ENCODE data around the gene FNBP1.
"Not testable (repeated sequence)": the region's sequence is repeated elsewhere in the genome, so short reads cannot be mapped to it uniquely, and the experiment has no call there.

FNBP1 gene

DNA sequence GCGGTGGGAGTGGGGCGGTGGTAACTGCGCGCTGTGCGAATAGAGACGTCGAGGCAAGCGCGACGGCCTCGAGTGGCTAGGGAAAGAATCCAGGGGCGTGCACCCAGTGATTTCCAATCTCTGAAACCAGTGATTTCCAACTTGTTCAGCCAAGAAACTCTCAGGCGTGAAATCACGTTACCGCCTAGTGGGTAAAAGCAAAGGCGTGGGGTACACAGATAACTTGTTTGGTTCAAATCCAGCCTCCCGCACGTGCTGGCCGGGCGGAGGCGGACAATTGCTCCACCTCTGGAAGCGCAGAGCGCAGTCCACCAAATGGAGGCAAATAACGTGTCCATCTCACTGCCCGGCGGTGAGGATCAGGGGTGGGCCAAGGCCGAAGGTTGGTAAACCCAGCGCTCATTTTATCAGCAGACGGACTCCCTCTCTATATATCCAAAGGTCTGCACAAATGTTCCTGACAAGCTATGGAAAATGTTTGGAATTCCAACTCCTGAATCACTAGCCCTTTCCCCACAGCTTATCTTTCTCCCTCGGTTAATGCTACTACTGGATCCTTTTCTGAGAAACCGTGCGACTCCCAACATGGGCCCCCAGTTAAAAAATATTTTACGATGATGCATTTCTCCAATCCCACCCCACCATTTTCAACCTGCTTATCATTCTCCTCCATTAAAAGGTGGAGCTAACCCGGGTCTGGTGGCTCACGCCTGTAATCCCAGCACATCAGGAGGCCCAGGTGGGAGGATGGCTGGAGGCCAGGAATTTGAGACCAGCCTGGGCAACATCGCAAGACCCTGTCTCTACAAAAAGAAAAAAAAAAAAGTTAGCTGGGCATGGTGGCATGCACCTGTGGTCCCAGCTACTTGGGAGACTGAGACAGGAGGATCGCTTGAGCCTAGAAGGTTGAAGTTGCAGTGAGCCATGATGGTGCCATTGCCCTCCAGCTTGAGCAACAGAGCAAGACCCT, 950 bp upstream of the FNBP1 start:
- peak; percentile 43 for DNase-seq

- DNase-seq = no peak
Observed at GRCh38 chr9:130042406-130042884, 544 bp downstream of the FNBP1 start.

DNA sequence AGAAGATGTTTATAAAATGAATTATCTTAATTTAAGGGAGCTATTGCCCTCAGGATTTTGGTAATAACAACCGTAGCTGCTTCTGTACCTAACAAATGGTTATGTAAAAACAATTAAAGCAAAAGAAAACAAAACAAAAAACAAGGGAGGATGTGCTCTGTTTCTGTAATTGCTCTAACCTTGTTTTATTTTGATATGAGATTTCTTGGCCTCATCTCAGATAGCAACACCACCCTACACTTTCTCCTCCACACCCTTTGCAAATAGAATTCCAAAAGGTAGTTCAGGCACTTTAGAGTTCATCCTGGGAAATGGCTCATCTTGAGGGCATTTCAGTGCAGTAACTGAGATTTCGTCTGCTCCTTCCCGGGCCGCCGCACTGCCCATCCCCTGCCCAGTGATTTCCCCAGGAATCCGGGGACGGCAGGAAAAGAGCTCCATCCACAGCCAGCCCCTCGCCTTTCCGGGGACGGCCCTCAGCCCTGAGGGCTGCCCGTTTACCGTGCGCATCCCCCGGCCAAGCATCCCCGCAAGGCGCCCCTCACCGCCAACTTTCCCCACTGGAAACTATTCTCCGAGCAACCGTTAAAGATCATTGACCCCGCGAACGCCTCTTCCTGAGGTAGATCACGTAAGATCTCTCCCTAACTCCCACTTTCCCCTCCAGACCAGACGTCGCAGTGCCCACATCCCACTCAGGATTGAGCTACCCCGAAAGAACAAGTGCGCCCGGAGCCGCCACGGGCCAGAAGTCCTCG, 1.2 kb downstream of the FNBP1 start:
- peak; percentile 24 for DNase-seq

- no peak for DNase-seq
Observed at GRCh38 chr9:130040984-130041647, 1.9 kb downstream of the FNBP1 start.

- DNase-seq = no peak
Observed at GRCh38 chr9:130039528-130040147, 3.4 kb downstream of the FNBP1 start.

- DNase-seq = peak; percentile 16
Observed at GRCh38 chr9:130036099-130036498, 6.9 kb downstream of the FNBP1 start.

- DNase-seq = peak; percentile 76
Observed at GRCh38 chr9:130034570-130034969, 8.4 kb downstream of the FNBP1 start.

DNA sequence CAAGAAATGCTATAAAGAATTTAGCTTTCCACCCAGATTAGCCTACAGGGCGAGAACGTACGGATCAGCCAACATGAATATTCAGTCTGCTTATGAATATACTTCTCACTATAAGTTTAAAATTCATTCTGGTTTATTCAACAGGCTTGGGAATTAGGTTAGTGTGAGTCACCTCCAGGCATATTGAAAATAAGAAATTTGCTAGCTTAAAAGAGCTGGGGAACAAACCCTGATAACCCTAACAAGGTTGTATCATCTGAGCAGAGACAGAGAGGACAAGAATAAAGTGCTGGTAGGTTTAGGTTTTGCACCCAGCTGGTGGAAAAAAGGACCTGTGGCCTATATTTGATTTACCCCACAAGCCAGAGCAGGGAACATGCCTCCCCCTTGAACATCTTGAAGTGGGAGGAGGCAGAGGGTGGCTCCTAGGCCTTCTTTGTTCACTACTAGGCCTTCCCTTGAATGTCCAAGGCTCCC, 12.3 kb downstream of the FNBP1 start:
- peak; percentile 12 for DNase-seq

DNA sequence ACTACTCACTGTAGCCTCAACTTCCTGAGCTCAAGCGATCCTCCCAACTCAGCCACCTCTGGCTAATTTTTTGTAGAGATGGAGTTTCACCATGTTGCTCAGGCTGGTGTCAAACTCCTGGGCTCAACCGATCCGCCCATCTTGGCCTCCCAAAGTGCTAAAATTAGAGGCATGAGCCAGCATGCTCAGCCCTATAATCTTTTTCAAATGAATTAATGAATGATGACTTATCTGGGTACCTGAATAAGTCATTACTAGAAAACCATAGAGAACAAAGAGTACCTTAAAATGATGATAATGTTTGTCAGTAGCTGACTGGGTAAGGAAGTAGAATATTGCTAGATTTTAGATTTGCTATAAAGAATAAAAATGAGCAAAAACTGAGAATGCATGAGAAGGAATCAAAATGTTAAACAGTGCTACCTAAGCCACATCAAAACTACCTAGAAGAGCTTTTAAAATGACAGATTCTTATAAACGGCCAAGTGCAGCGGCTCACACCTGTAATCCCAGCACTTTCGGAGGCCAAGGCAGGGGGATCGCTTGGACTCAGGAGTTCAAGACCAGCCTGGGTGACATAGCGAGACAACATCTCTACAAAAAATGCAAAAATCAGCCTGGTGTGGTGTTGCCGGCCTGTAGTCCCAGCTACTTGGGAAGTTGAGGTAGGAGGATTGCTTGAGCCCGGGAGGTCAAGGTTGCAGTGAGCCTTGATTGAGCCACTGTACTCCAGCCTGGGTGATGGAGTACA, 13.6 kb downstream of the FNBP1 start:
- DNase-seq = no peak

- DNase-seq = no peak
Observed at GRCh38 chr9:130028493-130029222, 14.3 kb downstream of the FNBP1 start.

DNA sequence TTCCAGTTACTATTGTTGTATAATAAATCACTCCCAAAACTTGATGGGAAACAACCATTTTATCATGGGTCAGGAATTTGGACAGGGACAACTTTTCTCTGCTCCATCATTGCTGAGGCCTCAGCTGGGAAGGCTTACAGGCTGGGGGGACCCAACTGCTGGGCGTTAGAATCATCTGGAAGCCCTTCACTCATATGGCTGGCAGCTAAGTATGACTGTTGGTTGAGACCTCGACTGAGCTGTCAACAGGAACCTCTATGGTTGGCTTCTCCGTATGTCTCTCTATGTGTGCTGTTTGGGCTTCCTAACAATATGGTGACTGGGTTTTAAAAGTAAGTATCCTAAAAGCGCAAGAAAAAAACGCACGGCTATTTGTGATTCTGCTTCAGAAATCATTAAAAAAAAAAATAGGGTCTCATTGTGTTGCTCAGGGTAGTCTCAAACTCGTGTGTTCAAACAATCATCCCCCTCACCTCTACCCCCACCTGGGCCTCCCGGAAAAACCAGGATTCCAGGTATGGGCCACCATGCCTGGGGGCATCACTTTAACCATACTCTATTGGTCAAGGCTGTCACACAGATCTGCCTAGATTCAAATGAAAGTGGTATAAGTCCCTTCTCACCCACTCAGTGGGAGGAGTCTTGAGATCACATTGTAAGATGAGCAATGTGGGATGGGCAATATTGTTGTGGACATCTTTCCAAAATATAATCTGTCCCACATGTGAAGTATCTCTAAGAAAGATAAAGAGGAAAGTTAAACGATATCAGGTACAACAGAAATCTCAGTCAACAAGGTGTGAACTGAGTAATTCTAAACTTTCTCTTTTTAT, 15.2 kb downstream of the FNBP1 start:
- DNase-seq = no peak

DNA sequence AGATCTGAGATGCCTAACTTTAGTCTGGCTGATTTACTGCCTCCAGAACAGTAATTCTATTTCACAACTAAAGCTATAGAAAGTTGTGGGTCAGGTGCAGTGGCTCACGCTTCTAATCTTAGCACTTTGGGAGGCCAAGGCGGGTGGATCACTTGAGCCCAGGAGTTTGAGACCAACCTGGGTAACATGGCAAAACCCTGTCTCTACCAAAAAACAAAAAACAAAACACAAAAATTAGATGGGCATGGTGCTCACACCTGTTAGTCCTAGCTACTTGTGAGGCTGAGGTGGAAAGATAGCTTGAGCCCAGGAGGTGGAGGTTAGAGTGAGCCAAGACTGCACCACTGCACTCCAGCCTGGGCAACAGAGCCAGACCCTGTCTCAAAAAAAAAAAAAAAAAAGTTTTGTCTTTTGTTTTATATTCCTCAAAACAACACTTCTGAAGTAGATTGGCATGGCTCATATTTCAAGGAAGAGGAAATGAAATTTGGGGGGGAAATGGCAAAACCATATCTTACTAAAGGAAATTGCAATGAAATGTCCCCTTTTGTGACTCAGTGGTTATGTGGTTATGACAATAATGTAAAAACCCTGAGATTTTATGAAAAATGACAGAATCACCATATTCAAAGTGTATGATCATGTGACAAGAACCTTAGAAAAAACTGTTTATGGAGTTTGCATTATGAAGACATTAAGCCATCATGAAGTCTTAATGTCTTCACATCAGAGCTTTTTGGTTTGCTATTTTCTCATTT, 16.2 kb downstream of the FNBP1 start:
- no peak for DNase-seq

GRCh38 chr9:130024597-130024994, 18.4 kb downstream of the FNBP1 start:
- no peak for DNase-seq

DNA sequence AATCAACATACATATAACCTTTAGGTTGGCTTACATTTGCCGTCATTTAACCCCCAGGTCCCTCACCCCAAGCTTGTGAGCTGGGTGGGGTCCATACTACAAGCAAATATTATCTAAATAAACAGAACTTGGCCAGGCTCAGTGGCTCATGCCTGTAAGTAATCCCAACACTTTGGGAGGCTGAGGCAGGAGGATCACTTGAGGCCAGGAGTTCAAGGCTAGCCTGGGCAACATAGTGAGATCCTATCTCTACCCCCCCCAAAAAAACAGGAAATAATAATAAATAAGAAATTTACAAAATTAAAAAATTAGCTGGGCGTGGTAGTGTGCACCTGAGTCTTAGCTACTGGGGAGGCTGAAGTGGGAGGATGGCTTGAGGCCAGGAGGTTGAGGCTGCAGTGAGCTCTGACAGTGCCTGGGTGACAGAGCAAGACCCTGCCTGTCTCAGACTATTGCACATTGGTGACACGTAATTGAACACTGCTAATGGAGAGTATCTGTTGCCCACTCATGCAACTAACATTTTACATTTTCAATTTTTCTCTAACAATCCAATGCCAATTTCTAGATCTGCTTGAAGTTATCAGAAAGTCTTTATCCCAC, 18.9 kb downstream of the FNBP1 start:
- DNase-seq = no peak

DNA sequence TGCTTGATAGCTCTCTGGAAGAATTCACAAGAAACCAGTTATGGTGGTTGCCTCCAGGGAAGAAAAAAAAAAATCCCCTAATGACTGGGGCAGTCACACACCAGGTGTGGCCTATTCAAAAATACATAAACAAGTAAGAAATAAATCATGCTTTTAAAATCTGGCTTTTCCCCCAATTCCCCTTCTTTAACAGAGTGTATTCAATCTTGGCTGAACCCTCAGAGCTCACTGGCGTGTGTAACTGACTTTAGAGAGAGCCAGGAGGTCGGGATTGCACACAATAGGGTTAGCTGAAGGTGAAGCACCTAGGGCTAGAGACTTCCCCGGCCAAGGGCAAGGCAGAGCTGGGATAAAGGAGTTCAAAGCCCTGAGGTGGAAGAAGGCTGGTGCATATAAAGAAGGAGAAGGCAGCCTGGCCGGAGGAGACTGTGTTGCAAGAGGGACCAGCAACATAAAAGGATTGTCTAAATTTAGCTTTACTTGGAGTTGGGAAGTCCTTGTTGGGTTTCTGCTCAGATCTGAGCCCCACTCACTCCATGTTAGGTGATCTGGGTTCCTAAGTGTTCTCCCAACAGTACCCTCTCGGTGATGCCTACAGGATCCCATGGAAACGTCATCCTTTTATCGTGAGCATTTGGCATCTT, 19.7 kb downstream of the FNBP1 start:
- no peak for DNase-seq

- DNase-seq = no peak
Observed at GRCh38 chr9:130022566-130023143, 20.3 kb downstream of the FNBP1 start.

DNA sequence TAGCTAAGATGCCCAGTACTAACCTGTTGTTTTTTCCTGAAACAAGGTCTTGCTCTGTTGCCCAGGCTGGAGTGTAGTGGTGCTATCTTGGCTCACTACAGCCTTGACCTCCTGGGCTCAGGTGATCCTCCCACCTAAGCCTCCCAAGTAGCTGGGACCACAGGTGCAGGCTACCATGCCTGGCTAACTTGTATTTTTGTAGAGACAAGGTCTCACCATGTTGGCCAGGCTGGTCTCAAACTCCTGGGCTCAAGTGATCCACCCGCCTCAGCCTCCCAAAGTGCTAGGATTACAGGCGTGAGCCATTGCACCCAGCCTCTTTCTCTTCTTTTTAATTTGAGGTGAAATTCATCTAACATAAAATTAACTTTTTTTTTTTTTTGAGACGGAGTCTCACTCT, 21.1 kb downstream of the FNBP1 start:
- DNase-seq = not testable (repeated sequence)

DNA sequence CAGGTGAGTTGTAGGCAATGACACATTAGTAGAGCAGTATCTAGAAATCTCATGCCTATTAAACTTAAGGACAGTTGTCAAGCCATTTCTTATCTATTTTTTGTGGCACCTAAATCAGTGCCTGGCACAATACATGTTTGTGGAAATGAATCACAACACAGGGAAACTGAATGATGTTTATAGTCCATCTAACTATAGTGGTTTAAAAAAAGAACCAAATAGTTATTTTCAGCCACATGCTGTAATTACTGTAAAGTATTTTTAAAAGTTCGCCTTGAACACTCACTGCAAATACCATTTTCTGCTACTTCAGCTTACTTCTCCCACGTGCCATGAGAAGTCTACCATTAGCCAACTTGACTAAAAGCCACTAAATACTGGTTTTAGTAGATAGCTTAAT, 21.9 kb downstream of the FNBP1 start:
- DNase-seq = no peak
